Ishikawa (cell line): ENCODE data around the gene TMC5.

Source experiments
- CEBPB ChIP-seq: IDR thresholded peaks from 2 replicates; pipeline ENCODE4 v1.6.1; 2012
- CREB1 ChIP-seq: IDR thresholded peaks from 2 replicates; pipeline ENCODE4 v1.6.1; 2012; ENCODE audit warnings: low read depth
- EP300 ChIP-seq: IDR thresholded peaks from 2 replicates; pipeline ENCODE4 v1.6.1; 2012; ENCODE audit warnings: borderline replicate concordance
- MAX ChIP-seq: IDR thresholded peaks from 2 replicates; pipeline ENCODE4 v1.6.1; 2012
- NFIC ChIP-seq: IDR thresholded peaks from 2 replicates; pipeline ENCODE4 v1.6.1; 2012
- RAD21 ChIP-seq: IDR thresholded peaks from 2 replicates; pipeline ENCODE4 v1.6.1; 2012; ENCODE audit warnings: low read depth
- TAF1 ChIP-seq: IDR thresholded peaks from 2 replicates; pipeline ENCODE4 v1.6.1; 2012; ENCODE audit warnings: low read depth, mild to moderate bottlenecking
- TEAD4 ChIP-seq: IDR thresholded peaks from 2 replicates; pipeline ENCODE4 v1.6.1; 2012
- YY1 ChIP-seq: IDR thresholded peaks from 2 replicates; pipeline ENCODE4 v1.6.1; 2012; ENCODE audit warnings: low read depth
- ZBTB7A ChIP-seq: IDR thresholded peaks from 2 replicates; pipeline ENCODE4 v1.6.1; 2012; ENCODE audit warnings: low read depth
- TF ChIP-seq, protein P1 (sequence below): IDR thresholded peaks from 2 replicates; pipeline ENCODE4 v1.6.1; 2012; ENCODE audit warnings: low read depth, mild to moderate bottlenecking

- no peak for TF ChIP-seq RAD21
- TF ChIP-seq EP300: no peak
- TF ChIP-seq CREB1: no peak
- TF ChIP-seq CEBPB: no peak
- TF ChIP-seq ZBTB7A: no peak
- TF ChIP-seq, protein P1, sequence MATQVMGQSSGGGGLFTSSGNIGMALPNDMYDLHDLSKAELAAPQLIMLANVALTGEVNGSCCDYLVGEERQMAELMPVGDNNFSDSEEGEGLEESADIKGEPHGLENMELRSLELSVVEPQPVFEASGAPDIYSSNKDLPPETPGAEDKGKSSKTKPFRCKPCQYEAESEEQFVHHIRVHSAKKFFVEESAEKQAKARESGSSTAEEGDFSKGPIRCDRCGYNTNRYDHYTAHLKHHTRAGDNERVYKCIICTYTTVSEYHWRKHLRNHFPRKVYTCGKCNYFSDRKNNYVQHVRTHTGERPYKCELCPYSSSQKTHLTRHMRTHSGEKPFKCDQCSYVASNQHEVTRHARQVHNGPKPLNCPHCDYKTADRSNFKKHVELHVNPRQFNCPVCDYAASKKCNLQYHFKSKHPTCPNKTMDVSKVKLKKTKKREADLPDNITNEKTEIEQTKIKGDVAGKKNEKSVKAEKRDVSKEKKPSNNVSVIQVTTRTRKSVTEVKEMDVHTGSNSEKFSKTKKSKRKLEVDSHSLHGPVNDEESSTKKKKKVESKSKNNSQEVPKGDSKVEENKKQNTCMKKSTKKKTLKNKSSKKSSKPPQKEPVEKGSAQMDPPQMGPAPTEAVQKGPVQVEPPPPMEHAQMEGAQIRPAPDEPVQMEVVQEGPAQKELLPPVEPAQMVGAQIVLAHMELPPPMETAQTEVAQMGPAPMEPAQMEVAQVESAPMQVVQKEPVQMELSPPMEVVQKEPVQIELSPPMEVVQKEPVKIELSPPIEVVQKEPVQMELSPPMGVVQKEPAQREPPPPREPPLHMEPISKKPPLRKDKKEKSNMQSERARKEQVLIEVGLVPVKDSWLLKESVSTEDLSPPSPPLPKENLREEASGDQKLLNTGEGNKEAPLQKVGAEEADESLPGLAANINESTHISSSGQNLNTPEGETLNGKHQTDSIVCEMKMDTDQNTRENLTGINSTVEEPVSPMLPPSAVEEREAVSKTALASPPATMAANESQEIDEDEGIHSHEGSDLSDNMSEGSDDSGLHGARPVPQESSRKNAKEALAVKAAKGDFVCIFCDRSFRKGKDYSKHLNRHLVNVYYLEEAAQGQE: no peak
- no peak for TF ChIP-seq TAF1
- no peak for TF ChIP-seq MAX
- no peak for TF ChIP-seq TEAD4
- no peak for TF ChIP-seq NFIC
- TF ChIP-seq YY1: no peak
Observed at GRCh38 chr16:19377864-19378263, 39.8 kb upstream of the TMC5 start.
